Measurements from ENCODE around the gene SFRP2.

SFRP2 gene

GRCh38 chr4:153741541-153741940, 47.3 kb downstream of the SFRP2 start:
- TF ChIP-seq REST (IDR thresholded peaks at IDR 0.05; ENCODE audit: insufficient read depth in 1 of 2, low read depth in 2 of 2, low read length in 2 of 2) (no peak), TAF1 (IDR thresholded peaks at IDR 0.05; ENCODE audit: borderline replicate concordance, insufficient read depth, low read length) (no peak), SIN3A (IDR thresholded peaks at IDR 0.05; ENCODE audit: borderline replicate concordance, insufficient read depth, low read length) (no peak), POLR2AphosphoS5 (IDR thresholded peaks at IDR 0.05; ENCODE audit: low read depth, low read length) (no peak), FOXP2 (optimal IDR thresholded peaks at IDR 0.05; ENCODE audit: borderline replicate concordance, extremely low read depth, extremely low read length, insufficient read depth) (no peak)

- TF ChIP-seq SIN3A (IDR thresholded peaks at IDR 0.05; ENCODE audit: borderline replicate concordance, insufficient read depth, low read length) = no peak
- TF ChIP-seq FOXP2 (optimal IDR thresholded peaks at IDR 0.05; ENCODE audit: borderline replicate concordance, extremely low read depth, extremely low read length, insufficient read depth) = no peak
- no peak for TF ChIP-seq TAF1 (IDR thresholded peaks at IDR 0.05; ENCODE audit: borderline replicate concordance, insufficient read depth, low read length)
- TF ChIP-seq REST (IDR thresholded peaks at IDR 0.05; ENCODE audit: insufficient read depth in 1 of 2, low read depth in 2 of 2, low read length in 2 of 2) = no peak
- no peak for TF ChIP-seq POLR2AphosphoS5 (IDR thresholded peaks at IDR 0.05; ENCODE audit: low read depth, low read length)
Observed at GRCh38 chr4:153735906-153736461, 52.9 kb downstream of the SFRP2 start.

GRCh38 chr4:153733751-153734448, 55.0 kb downstream of the SFRP2 start:
- no peak for TF ChIP-seq POLR2AphosphoS5 (IDR thresholded peaks at IDR 0.05; ENCODE audit: low read depth, low read length)
- TF ChIP-seq SIN3A (IDR thresholded peaks at IDR 0.05; ENCODE audit: borderline replicate concordance, insufficient read depth, low read length) = no peak
- no peak for TF ChIP-seq TAF1 (IDR thresholded peaks at IDR 0.05; ENCODE audit: borderline replicate concordance, insufficient read depth, low read length)
- TF ChIP-seq FOXP2 (optimal IDR thresholded peaks at IDR 0.05; ENCODE audit: borderline replicate concordance, extremely low read depth, extremely low read length, insufficient read depth) = no peak
- TF ChIP-seq REST (IDR thresholded peaks at IDR 0.05; ENCODE audit: insufficient read depth in 1 of 2, low read depth in 2 of 2, low read length in 2 of 2) = no peak

GRCh38 chr4:153731239-153731638, 57.6 kb downstream of the SFRP2 start:
- TF ChIP-seq TAF1 (IDR thresholded peaks at IDR 0.05; ENCODE audit: borderline replicate concordance, insufficient read depth, low read length) (no peak), POLR2AphosphoS5 (IDR thresholded peaks at IDR 0.05; ENCODE audit: low read depth, low read length) (no peak), SIN3A (IDR thresholded peaks at IDR 0.05; ENCODE audit: borderline replicate concordance, insufficient read depth, low read length) (no peak), REST (IDR thresholded peaks at IDR 0.05; ENCODE audit: insufficient read depth in 1 of 2, low read depth in 2 of 2, low read length in 2 of 2) (no peak), FOXP2 (optimal IDR thresholded peaks at IDR 0.05; ENCODE audit: borderline replicate concordance, extremely low read depth, extremely low read length, insufficient read depth) (no peak)

Measured in PFSK-1 (cell line).